Measurements from ENCODE around the gene CMIP. TPM values are rescaled to one million over a fixed set of nuclear protein-coding genes. Genes with fewer than 3 reads are reported as not detected.
A peak's percentile ranks its signal among the peaks of the same experiment; 100 is the strongest.

CMIP gene
- total RNA-seq, 1 donor from 2014 or later, result 163 TPM

GRCh38 chr16:81477697-81478693, 33.4 kb downstream of the CMIP start:
- Mint-ChIP-seq H3K36me3 (ENCODE audit: unreplicated experiment) (peaks cover 10% of the 10 kb centered on the region), H3K4me3 (ENCODE audit: unreplicated experiment) (no peak overlapping the region), H3K4me1 (ENCODE audit: low read depth, unreplicated experiment) (peaks cover 16% of the 10 kb centered on the region), H3K27ac (ENCODE audit: unreplicated experiment) (no peak overlapping the region), H3K9me3 (ENCODE audit: unreplicated experiment) (peaks cover 11% of the 10 kb centered on the region), H3K27me3 (ENCODE audit: unreplicated experiment) (peaks cover 12% of the 10 kb centered on the region)
- no peak for DNase-seq
- TF ChIP-seq CTCF (IDR thresholded peaks at IDR 0.05; ENCODE audit: partially characterized antibody, unreplicated experiment), result no peak

GRCh38 chr16:81478876-81479511, 34.4 kb downstream of the CMIP start:
- DNase-seq, result no peak
- peaks cover 10% of the 10 kb centered on the region for H3K9me3 Mint-ChIP-seq (ENCODE audit: unreplicated experiment)
- peaks cover 10% of the 10 kb centered on the region for H3K36me3 Mint-ChIP-seq (ENCODE audit: unreplicated experiment)
- no peak overlapping the region for H3K27ac Mint-ChIP-seq (ENCODE audit: unreplicated experiment)
- H3K27me3 Mint-ChIP-seq (ENCODE audit: unreplicated experiment), result peaks cover 6% of the 10 kb centered on the region
- no peak overlapping the region for H3K4me3 Mint-ChIP-seq (ENCODE audit: unreplicated experiment)
- no peak for TF ChIP-seq CTCF (IDR thresholded peaks at IDR 0.05; ENCODE audit: partially characterized antibody, unreplicated experiment)
- peaks cover 11% of the 10 kb centered on the region for H3K4me1 Mint-ChIP-seq (ENCODE audit: low read depth, unreplicated experiment)

- peaks cover 6% of the 10 kb centered on the region for H3K27me3 Mint-ChIP-seq (ENCODE audit: unreplicated experiment)
- H3K36me3 Mint-ChIP-seq (ENCODE audit: unreplicated experiment), result peaks cover 10% of the 10 kb centered on the region
- DNase-seq, result no peak
- H3K9me3 Mint-ChIP-seq (ENCODE audit: unreplicated experiment), result peaks cover 12% of the 10 kb centered on the region
- TF ChIP-seq CTCF (IDR thresholded peaks at IDR 0.05; ENCODE audit: partially characterized antibody, unreplicated experiment), result no peak
- H3K27ac Mint-ChIP-seq (ENCODE audit: unreplicated experiment), result no peak overlapping the region
- H3K4me3 Mint-ChIP-seq (ENCODE audit: unreplicated experiment), result no peak overlapping the region
- peaks cover 11% of the 10 kb centered on the region for H3K4me1 Mint-ChIP-seq (ENCODE audit: low read depth, unreplicated experiment)
Measured at GRCh38 chr16:81480606-81481206, 36.1 kb downstream of the CMIP start.

- Mint-ChIP-seq H3K27me3 (ENCODE audit: unreplicated experiment) (peaks cover 2% of the 10 kb centered on the region), H3K4me1 (ENCODE audit: low read depth, unreplicated experiment) (peaks cover 11% of the 10 kb centered on the region), H3K9me3 (ENCODE audit: unreplicated experiment) (peaks cover 12% of the 10 kb centered on the region), H3K4me3 (ENCODE audit: unreplicated experiment) (no peak overlapping the region), H3K27ac (ENCODE audit: unreplicated experiment) (peak overlapping the region; percentile 50), H3K36me3 (ENCODE audit: unreplicated experiment) (peaks cover 6% of the 10 kb centered on the region)
- no peak for DNase-seq
- no peak for TF ChIP-seq CTCF (IDR thresholded peaks at IDR 0.05; ENCODE audit: partially characterized antibody, unreplicated experiment)
Measured at GRCh38 chr16:81481207-81481821, 36.7 kb downstream of the CMIP start.

All from glutamatergic neuron (in vitro differentiated cells).